WTC11 (cell line): ENCODE data around the gene SNX8.

Experiments used
- CTCF ChIP-seq: fragments of 200-600 bp; IDR thresholded peaks from 2 replicates; pipeline ENCODE4 v1.8.0; 2022; ENCODE audit warnings: antibody characterized with exemption
- E2F4 ChIP-seq: sonication (generic); formaldehyde crosslinking; IDR thresholded peaks from 2 replicates; pipeline ENCODE4 v1.8.1; 2022; ENCODE audit warnings: low read depth, mild to moderate bottlenecking, moderate library complexity, missing genetic modification reagents, borderline replicate concordance
- FOXJ3 ChIP-seq: sonication (generic); formaldehyde crosslinking; IDR thresholded peaks from 2 replicates; pipeline ENCODE4 v1.9.0; 2021; ENCODE audit warnings: missing genetic modification reagents, mild to moderate bottlenecking, borderline replicate concordance
- GABPB1 ChIP-seq: sonication (generic); formaldehyde crosslinking; IDR thresholded peaks from 2 replicates; pipeline ENCODE4 v1.8.1; 2023; ENCODE audit warnings: mild to moderate bottlenecking, missing genetic modification reagents
- NR2C2 ChIP-seq: sonication (generic); formaldehyde crosslinking; IDR thresholded peaks from 2 replicates; pipeline ENCODE4 v1.8.0; 2022; ENCODE audit warnings: mild to moderate bottlenecking, missing genetic modification reagents
- USF2 ChIP-seq: sonication (generic); formaldehyde crosslinking; IDR thresholded peaks from 2 replicates; pipeline ENCODE4 v1.8.1; 2023; ENCODE audit warnings: mild to moderate bottlenecking, missing genetic modification reagents, moderate library complexity
- ZBTB43 ChIP-seq: sonication (generic); formaldehyde crosslinking; IDR thresholded peaks from 2 replicates; pipeline ENCODE4 v1.8.1; 2023; ENCODE audit warnings: mild to moderate bottlenecking, missing genetic modification reagents
- ZNF121 ChIP-seq: sonication (generic); formaldehyde crosslinking; IDR thresholded peaks from 2 replicates; pipeline ENCODE4 v1.8.0; 2023; ENCODE audit warnings: missing genetic modification reagents

- TF ChIP-seq ZNF121 (no peak), CTCF (no peak), USF2 (no peak), ZBTB43 (CRISPR knock-in tag) (no peak), NR2C2 (CRISPR knock-in tag) (no peak), FOXJ3 (CRISPR knock-in tag) (no peak), E2F4 (CRISPR knock-in tag) (no peak), GABPB1 (CRISPR knock-in tag) (no peak)
Measured at GRCh38 chr7:2325162-2325561, 10.9 kb upstream of the SNX8 start.
